ENCODE measurements around the gene CELF4.
"Not testable (repeated sequence)": the region's sequence is repeated elsewhere in the genome, so short reads cannot be mapped to it uniquely, and the experiment has no call there.

The CELF4 gene

GRCh38 chr18:37390687-37391086 lies 174.9 kb downstream of the CELF4 start:
- no peak for DNase-seq (ENCODE audit: low spot score)

GRCh38 chr18:37389684-37390368 lies 175.8 kb downstream of the CELF4 start:
- no peak for DNase-seq (ENCODE audit: low spot score)

GRCh38 chr18:37389041-37389440 lies 176.6 kb downstream of the CELF4 start:
- no peak for DNase-seq (ENCODE audit: low spot score)

GRCh38 chr18:37388413-37388812 lies 177.2 kb downstream of the CELF4 start:
- DNase-seq (ENCODE audit: low spot score): no peak

GRCh38 chr18:37385846-37386778 lies 179.5 kb downstream of the CELF4 start:
- peak; percentile 47 for DNase-seq (ENCODE audit: low spot score)

GRCh38 chr18:37383846-37384595 lies 181.6 kb downstream of the CELF4 start:
- DNase-seq (ENCODE audit: low spot score): no peak

- no peak for DNase-seq (ENCODE audit: low spot score)
These were observed 182.4 kb downstream of the CELF4 start for GRCh38 chr18:37383036-37383785.

GRCh38 chr18:37381554-37381953 lies 184.0 kb downstream of the CELF4 start:
- DNase-seq (ENCODE audit: low spot score): no peak

- DNase-seq (ENCODE audit: low spot score): no peak
These were observed 185.0 kb downstream of the CELF4 start for GRCh38 chr18:37380546-37381110.

- DNase-seq (ENCODE audit: low spot score): no peak
These were observed 187.1 kb downstream of the CELF4 start for GRCh38 chr18:37378336-37379010.

- no peak for DNase-seq (ENCODE audit: low spot score)
These were observed 190.4 kb downstream of the CELF4 start for GRCh38 chr18:37375181-37375580.

- DNase-seq (ENCODE audit: low spot score): no peak
These were observed 197.3 kb downstream of the CELF4 start for GRCh38 chr18:37368110-37368954.

- no peak for DNase-seq (ENCODE audit: low spot score)
These were observed 201.4 kb downstream of the CELF4 start for GRCh38 chr18:37364237-37364636.

GRCh38 chr18:37362158-37362890 lies 203.3 kb downstream of the CELF4 start:
- DNase-seq (ENCODE audit: low spot score): no peak

- no peak for DNase-seq (ENCODE audit: low spot score)
These were observed 204.1 kb downstream of the CELF4 start for GRCh38 chr18:37361335-37362157.

GRCh38 chr18:37358061-37358460 lies 207.5 kb downstream of the CELF4 start:
- not testable (repeated sequence) for DNase-seq (ENCODE audit: low spot score)

- no peak for DNase-seq (ENCODE audit: low spot score)
These were observed 209.8 kb downstream of the CELF4 start for GRCh38 chr18:37355772-37356171.

- DNase-seq (ENCODE audit: low spot score): no peak
These were observed 214.5 kb downstream of the CELF4 start for GRCh38 chr18:37351110-37351509.
